Measurements from ENCODE around the gene ORAI3.

ORAI3 gene

GRCh38 chr16:30925632-30925987, 23.3 kb upstream of the ORAI3 start:
- no peaks in the 10 kb centered on the region for H3K9me3 Mint-ChIP-seq
- peaks cover 20% of the 10 kb centered on the region for H3K4me1 Mint-ChIP-seq
- peaks cover 4% of the 10 kb centered on the region for H3K36me3 Mint-ChIP-seq (ENCODE audit: low read depth)
- no peak for TF ChIP-seq CTCF (IDR thresholded peaks at IDR 0.05; ENCODE audit: unreplicated experiment in 3 of 3)
- H3K27me3 Mint-ChIP-seq (ENCODE audit: low read depth): peaks cover 4% of the 10 kb centered on the region
- peak overlapping the region; percentile 60 to 70 (median 69) for H3K27ac Mint-ChIP-seq
- H3K4me3 Mint-ChIP-seq: peak overlapping the region; percentile 83 to 92 (median 84)

GRCh38 chr16:30925995-30926811, 22.7 kb upstream of the ORAI3 start:
- TF ChIP-seq CTCF (IDR thresholded peaks at IDR 0.05; ENCODE audit: unreplicated experiment in 3 of 3): no peak

GRCh38 chr16:30926937-30927788, 21.7 kb upstream of the ORAI3 start:
- no peaks in the 10 kb centered on the region for H3K9me3 Mint-ChIP-seq
- peaks cover 16% of the 10 kb centered on the region for H3K36me3 Mint-ChIP-seq (ENCODE audit: low read depth)
- TF ChIP-seq CTCF (IDR thresholded peaks at IDR 0.05; ENCODE audit: unreplicated experiment in 3 of 3): no peak
- H3K4me3 Mint-ChIP-seq: peak overlapping the region; percentile 78 to 84 (median 83)
- peaks cover 20% of the 10 kb centered on the region for H3K4me1 Mint-ChIP-seq
- no peaks in the 10 kb centered on the region for H3K27me3 Mint-ChIP-seq (ENCODE audit: low read depth)
- peak overlapping the region; percentile 7 to 70 (median 69) for H3K27ac Mint-ChIP-seq

More at GRCh38 chr16:30925995-30926811, 22.7 kb upstream of the ORAI3 start:
- H3K4me3 Mint-ChIP-seq: peak overlapping the region; percentile 78 to 84 (median 83)
- peaks cover 10% of the 10 kb centered on the region for H3K36me3 Mint-ChIP-seq (ENCODE audit: low read depth)
- peaks cover 4% of the 10 kb centered on the region for H3K27me3 Mint-ChIP-seq (ENCODE audit: low read depth)
- no peaks in the 10 kb centered on the region for H3K9me3 Mint-ChIP-seq
- peak overlapping the region; percentile 60 to 70 (median 69) for H3K27ac Mint-ChIP-seq
- peaks cover 20% of the 10 kb centered on the region for H3K4me1 Mint-ChIP-seq

- Mint-ChIP-seq H3K27ac (peak overlapping the region; percentile 71 to 87 (median 76)), H3K4me3 (peak overlapping the region; percentile 56 to 60 (median 58)), H3K4me1 (peaks cover 20% of the 10 kb centered on the region), H3K9me3 (no peaks in the 10 kb centered on the region), H3K36me3 (ENCODE audit: low read depth) (peaks cover 22% of the 10 kb centered on the region), H3K27me3 (ENCODE audit: low read depth) (no peaks in the 10 kb centered on the region)
- no peak for TF ChIP-seq CTCF (IDR thresholded peaks at IDR 0.05; ENCODE audit: unreplicated experiment in 3 of 3)
Measured at GRCh38 chr16:30927789-30928378, 21.0 kb upstream of the ORAI3 start.

- H3K27me3 Mint-ChIP-seq (ENCODE audit: low read depth): no peaks in the 10 kb centered on the region
- TF ChIP-seq CTCF (IDR thresholded peaks at IDR 0.05; ENCODE audit: unreplicated experiment in 3 of 3): no peak
- H3K4me1 Mint-ChIP-seq: peaks cover 20% of the 10 kb centered on the region
Measured at GRCh38 chr16:30928390-30928789, 20.5 kb upstream of the ORAI3 start.

More at GRCh38 chr16:30928390-30928789, 20.5 kb upstream of the ORAI3 start:
- H3K36me3 Mint-ChIP-seq (ENCODE audit: low read depth): peaks cover 22% of the 10 kb centered on the region
- H3K4me3 Mint-ChIP-seq: no peak overlapping the region
- no peaks in the 10 kb centered on the region for H3K9me3 Mint-ChIP-seq
- peak overlapping the region in 2 of 3 experiments; percentile 71 to 76 for H3K27ac Mint-ChIP-seq

All from nephron (organoid).